GM13976 (cell line): Measurements from ENCODE around the gene CTTNBP2NL.
A peak's percentile ranks its signal among the peaks of the same experiment; 100 is the strongest.
"Not testable (repeated sequence)": the region's sequence is repeated elsewhere in the genome, so short reads cannot be mapped to it uniquely, and the experiment has no call there.

Experiments
- DNase-seq: peaks from one replicate; pipeline ENCODE4 v3.0.0; 2012; ENCODE audit warnings: low spot score
- CTCF ChIP-seq: IDR thresholded peaks from 2 replicates; pipeline ENCODE4 v1.5.1; 2012; ENCODE audit warnings: borderline replicate concordance, mild to moderate bottlenecking; ENCODE audit not compliant: insufficient read depth; ENCODE audit errors: extremely low read depth, missing control alignments, control extremely low read depth
- in situ Hi-C: fragments of 300-500 bp; cut with MboI; formaldehyde crosslinking; loops from one replicate; pipeline ENCODE4 v1.12.0; 2022; ENCODE audit warnings: low sequenced_read_pairs, mixed read lengths, inconsistent platforms; ENCODE audit not compliant: unreplicated experiment

The CTTNBP2NL gene

GRCh38 chr1:112393631-112393974, 2.4 kb upstream of the CTTNBP2NL start:
- no peak for DNase-seq
- TF ChIP-seq CTCF = no peak
- in situ Hi-C loops = loop anchor here (5.0 to 10.0 kb wide), 2 partner anchors 221 to 314 kb away; partner anchors contain the start of genes CAPZA1, RHOC and ST7L

- no peak for TF ChIP-seq CTCF
- no peak for DNase-seq
- in situ Hi-C loops = loop anchor here (5.0 to 10.0 kb wide), 2 partner anchors 220 to 313 kb away; partner anchors contain the start of genes CAPZA1, RHOC and ST7L
Observed at GRCh38 chr1:112394743-112395062, 1.3 kb upstream of the CTTNBP2NL start.

- no peak for DNase-seq
- in situ Hi-C loops = loop anchor here (10.0 kb wide), 1 partner anchor 219 kb away; the partner anchor contains the start of genes CAPZA1 and ST7L
- TF ChIP-seq CTCF = no peak
Observed at GRCh38 chr1:112395256-112395820, 676 bp upstream of the CTTNBP2NL start.

GRCh38 chr1:112396653-112397471, 848 bp downstream of the CTTNBP2NL start:
- in situ Hi-C loops = loop anchor here (10.0 kb wide), 1 partner anchor 218 kb away; the partner anchor contains the start of genes CAPZA1 and ST7L
- no peak for DNase-seq
- no peak for TF ChIP-seq CTCF

- no peak for DNase-seq
- in situ Hi-C loops = loop anchor here (10.0 kb wide), 1 partner anchor 217 kb away; the partner anchor contains the start of genes CAPZA1 and ST7L
- TF ChIP-seq CTCF = no peak
Observed at GRCh38 chr1:112397841-112398240, 1.8 kb downstream of the CTTNBP2NL start.

GRCh38 chr1:112399456-112399855, 3.4 kb downstream of the CTTNBP2NL start:
- no peak for TF ChIP-seq CTCF
- in situ Hi-C loops = loop anchor here (10.0 kb wide), 1 partner anchor 215 kb away; the partner anchor contains the start of genes CAPZA1 and ST7L
- peak; percentile 66 for DNase-seq

- in situ Hi-C loops, DNase-seq: not testable (repeated sequence)
Observed at GRCh38 chr1:112400706-112401105, 4.7 kb downstream of the CTTNBP2NL start.
